HG03060 (cell line): Measurements from ENCODE around the gene GFPT2.

Experiments used
- ATAC-seq: cut with Tn5 transposase; IDR thresholded peaks from one replicate; pipeline ENCODE4 v1.9.1; 2021; ENCODE audit warnings: low read depth, moderate number of reproducible peaks; ENCODE audit not compliant: unreplicated experiment

The GFPT2 gene

GRCh38 chr5:180353048-180353979, at the start of gene GFPT2:
Gene GFPT2, minus strand, starts transcription at chr5:180353336. Its CDS starts 119 bp downstream, at chr5:180353217.
- ATAC-seq, result no peak

GRCh38 chr5:180402716-180403115, 49.6 kb upstream of the GFPT2 start:
- no peak for ATAC-seq

- no peak for ATAC-seq
Observed at GRCh38 chr5:180401229-180401907, 48.2 kb upstream of the GFPT2 start.

GRCh38 chr5:180400416-180400815, 47.3 kb upstream of the GFPT2 start:
- no peak for ATAC-seq

- ATAC-seq, result no peak
Observed at GRCh38 chr5:180399401-180400215, 46.5 kb upstream of the GFPT2 start.

GRCh38 chr5:180396926-180397325, 43.8 kb upstream of the GFPT2 start:
- ATAC-seq, result no peak

- ATAC-seq, result no peak
Observed at GRCh38 chr5:180395540-180396274, 42.6 kb upstream of the GFPT2 start.

GRCh38 chr5:180394031-180394636, 41.0 kb upstream of the GFPT2 start:
- ATAC-seq, result no peak

GRCh38 chr5:180391276-180391675, 38.1 kb upstream of the GFPT2 start:
- no peak for ATAC-seq

GRCh38 chr5:180390441-180391190, 37.5 kb upstream of the GFPT2 start:
- no peak for ATAC-seq

- no peak for ATAC-seq
Observed at GRCh38 chr5:180389252-180390101, 36.3 kb upstream of the GFPT2 start.

GRCh38 chr5:180387798-180388197, 34.7 kb upstream of the GFPT2 start:
- no peak for ATAC-seq

GRCh38 chr5:180382926-180383325, 29.8 kb upstream of the GFPT2 start:
- no peak for ATAC-seq

GRCh38 chr5:180381851-180382480, 28.8 kb upstream of the GFPT2 start:
- no peak for ATAC-seq

- no peak for ATAC-seq
Observed at GRCh38 chr5:180381428-180381827, 28.3 kb upstream of the GFPT2 start.

GRCh38 chr5:180380856-180381255, 27.7 kb upstream of the GFPT2 start:
- no peak for ATAC-seq

GRCh38 chr5:180380441-180380840, 27.3 kb upstream of the GFPT2 start:
- no peak for ATAC-seq
